B cell (primary cell): ENCODE data around the gene FTMT. TPM values are rescaled to one million over a fixed set of nuclear protein-coding genes. Genes with fewer than 3 reads are reported as not detected.

Experiments used
- ATAC-seq: fragments of 200-7000 bp; cut with Tn5 transposase; one replicate; pipeline ENCODE4 v1.10.0; 2021; ENCODE audit warnings: low read depth, mild to moderate bottlenecking, moderate number of reproducible peaks, moderate library complexity
- CTCF ChIA-PET: fragments of 350-600 bp; sonication (Branson Sonifier 250); formaldehyde crosslinking; loops from one replicate; lab custom pipeline; 2021; ENCODE audit warnings: antibody characterized with exemption, inconsistent platforms; lab: Charles Lee
- POLR2A ChIA-PET: fragments of 350-600 bp; sonication (Branson Sonifier 250); formaldehyde crosslinking; loops from one replicate; lab custom pipeline; 2021; ENCODE audit warnings: antibody characterized with exemption; lab: Charles Lee
- DNase-seq: peaks from one replicate; pipeline ENCODE4 v3.0.0; 2013
- H2AFZ ChIP-seq: 2 replicates; pipeline ENCODE4 v1.6.1; 2012; ENCODE audit warnings: mild to moderate bottlenecking, low read depth, low read length; ENCODE audit not compliant: insufficient read depth, poor library complexity, severe bottlenecking
- H3K27ac ChIP-seq, 2 donors: 1 replicate in 1 of 2; 2 replicates in 1 of 2; pipeline ENCODE4 v1.5.1; 2012 to 2013; ENCODE audit warnings: low read length in 2 of 2, mild to moderate bottlenecking in 2 of 2, moderate library complexity in 1 of 2
- H3K27me3 ChIP-seq, 4 experiments: fragments of 200-600 bp in 1 of 4; sonication (generic) in 1 of 4; replicated peaks in 1 of 4; 1 replicate in 2 of 4; 2 replicates in 2 of 4; pipeline versions ENCODE4 v1.6.1 to v1.7.0; 2013 to 2016; ENCODE audit warnings: low read length in 3 of 4, mild to moderate bottlenecking in 2 of 4, mixed read lengths in 1 of 4, moderate library complexity in 1 of 4; ENCODE audit not compliant: insufficient read depth in 4 of 4, control insufficient read depth in 3 of 4; ENCODE audit errors: control extremely low read depth in 1 of 4
- H3K36me3 ChIP-seq, 2 experiments: replicated peaks in 1 of 2; 1 replicate in 1 of 2; 2 replicates in 1 of 2; pipeline versions ENCODE4 v1.6.1 to v1.7.1; 2013; ENCODE audit warnings: low read length in 1 of 2; ENCODE audit not compliant: insufficient read depth in 2 of 2, control insufficient read depth in 1 of 2; ENCODE audit errors: control extremely low read depth in 1 of 2, extremely low read depth in 1 of 2
- H3K4me1 ChIP-seq, 2 donors: fragments of 200-600 bp in 1 of 2; sonication (generic) in 1 of 2; 1 replicate in 1 of 2; 2 replicates in 1 of 2; pipeline versions ENCODE4 v1.5.1 to v1.6.1; 2013 to 2017; ENCODE audit warnings: low read length in 2 of 2; ENCODE audit not compliant: control insufficient read depth in 2 of 2, insufficient read depth in 2 of 2
- H3K4me2 ChIP-seq: replicated peaks from 2 replicates; pipeline ENCODE3; 2012; ENCODE audit warnings: mild to moderate bottlenecking, low read depth, low read length; ENCODE audit not compliant: poor library complexity, severe bottlenecking
- H3K4me3 ChIP-seq, 5 experiments: fragments of 200-600 bp in 1 of 5; sonication (generic) in 1 of 5; 1 replicate in 3 of 5; 2 replicates in 2 of 5; pipeline versions ENCODE4 v1.5.1 to v1.7.0; 2011 to 2016; ENCODE audit warnings: low read length in 4 of 5, mild to moderate bottlenecking in 4 of 5, low read depth in 2 of 5, control low read depth in 1 of 5, moderate library complexity in 1 of 5; ENCODE audit not compliant: insufficient read depth in 1 of 5; ENCODE audit errors: control extremely low read depth in 1 of 5, extremely low read depth in 1 of 5
- H3K79me2 ChIP-seq: fragments of 200-600 bp; sonication (generic); one replicate; pipeline ENCODE4 v1.6.0; 2016; ENCODE audit warnings: low read length; ENCODE audit not compliant: control insufficient read depth, insufficient read depth
- H3K9ac ChIP-seq: fragments of 200-600 bp; sonication (generic); 2 replicates; pipeline ENCODE4 v1.6.1; 2017; ENCODE audit warnings: mild to moderate bottlenecking, low read length, moderate library complexity
- H3K9me3 ChIP-seq, 3 donors: one replicate each; pipeline versions ENCODE4 v1.6.1 to v1.7.1; 2013; ENCODE audit warnings: low read length in 2 of 3; ENCODE audit not compliant: control insufficient read depth in 2 of 3, insufficient read depth in 1 of 3; ENCODE audit errors: control extremely low read depth in 1 of 3
- H4K20me1 ChIP-seq: 2 replicates; pipeline ENCODE4 v1.6.0; 2012; ENCODE audit warnings: mild to moderate bottlenecking, low read length; ENCODE audit not compliant: insufficient read depth, control insufficient read depth, poor library complexity, severe bottlenecking
- H3K27ac Mint-ChIP-seq: one replicate; pipeline ENCODE4 v1.8.0; 2021; ENCODE audit warnings: mixed read lengths
- H3K27me3 Mint-ChIP-seq: one replicate; pipeline ENCODE4 v1.8.0; 2021; ENCODE audit warnings: mixed read lengths
- H3K4me1 Mint-ChIP-seq: one replicate; pipeline ENCODE4 v1.8.0; 2021; ENCODE audit warnings: mixed read lengths
- H3K4me3 Mint-ChIP-seq: one replicate; pipeline ENCODE4 v1.8.0; 2021; ENCODE audit warnings: mixed read lengths
- H3K9me3 Mint-ChIP-seq: one replicate; pipeline ENCODE4 v1.8.0; 2022; ENCODE audit warnings: mixed read lengths; ENCODE audit not compliant: insufficient read depth
- CTCF ChIP-seq: fragments of 200-600 bp; IDR thresholded peaks from one replicate; pipeline ENCODE4 v1.8.0; 2022; ENCODE audit warnings: antibody characterized with exemption, mild to moderate bottlenecking
- EZH2 ChIP-seq: IDR thresholded peaks from 2 replicates; pipeline ENCODE4 v1.6.1; 2012; ENCODE audit warnings: borderline replicate concordance, low read depth, mild to moderate bottlenecking, moderate library complexity, low read length; ENCODE audit not compliant: insufficient read depth, poor library complexity, severe bottlenecking
- WGBS: methylation state at CpG from one replicate; pipeline ENCODE4 v1.1.5; 2013; ENCODE audit warnings: missing lambda C conversion rate; ENCODE audit not compliant: insufficient coverage; 5-methylcytosine and 5-hydroxymethylcytosine counted together
- intact Hi-C: fragments of 100-400 bp; cut with micrococcal nuclease; formaldehyde crosslinking; loops from one replicate; pipeline ENCODE4 v1.10.0; 2022
- polyA plus RNA-seq: library from polyadenylated mRNA; depleted of rRNA; stranded (reverse); fragments of >200 nt; gene quantifications from 2 replicates; pipeline ENCODE4 v1.2.3, GENCODE V29; 2012
- total RNA-seq, 2 donors: library from RNA; stranded (reverse); fragments of 120-200 nt in 1 of 2; gene quantifications; 1 replicate in 1 of 2; 2 replicates in 1 of 2; pipeline versions ENCODE4 v1.2.3 to v1.2.4, GENCODE V29; 2013 to 2022

The FTMT gene
- total and polyA plus RNA-seq, 2 donors (not counting 1 experiment from before 2014, with no cell fraction given): not detected

- no peaks in the 10 kb centered on the region for H3K4me1 Mint-ChIP-seq
Observed at GRCh38 chr5:121819682-121820261, 31.9 kb upstream of the FTMT start.

GRCh38 chr5:121833617-121834016 is 18.1 kb upstream of the FTMT start:
- Histone ChIP-seq H3K79me2 (no peaks in the 10 kb centered on the region), H3K27me3 (no peaks in the 10 kb centered on the region), H3K4me3 (no peak overlapping the region), H3K27ac (no peak overlapping the region), H3K9me3 (peaks cover 0 to 6% (median 0%) of the 10 kb centered on the region in 3 donors), H2AFZ (no peak overlapping the region), H3K9ac (no peak overlapping the region), H3K4me1 (no peaks in the 10 kb centered on the region), H3K4me2 (no peak overlapping the region), H3K36me3 (no peaks in the 10 kb centered on the region), H4K20me1 (no peaks in the 10 kb centered on the region)
- Mint-ChIP-seq H3K4me1 (no peaks in the 10 kb centered on the region), H3K9me3 (no peaks in the 10 kb centered on the region), H3K27me3 (no peaks in the 10 kb centered on the region), H3K27ac (no peak overlapping the region), H3K4me3 (no peak overlapping the region)
- ChIA-PET CTCF (no interaction called here), POLR2A (no interaction called here)
- intact Hi-C loops: no loop called here
- ATAC-seq: no peak
- no peak for DNase-seq
- TF ChIP-seq CTCF (no peak), EZH2 (no peak)
- WGBS: no CpG with 5 or more reads among the region's 1 CpG

More at GRCh38 chr5:121819682-121820261, 31.9 kb upstream of the FTMT start:
- Histone ChIP-seq H3K27me3 (no peaks in the 10 kb centered on the region), H3K9me3 (no peaks in the 10 kb centered on the region), H3K79me2 (no peaks in the 10 kb centered on the region), H3K4me1 (no peaks in the 10 kb centered on the region), H3K9ac (no peak overlapping the region), H3K4me3 (no peak overlapping the region), H3K27ac (no peak overlapping the region), H3K4me2 (no peak overlapping the region), H4K20me1 (no peaks in the 10 kb centered on the region), H3K36me3 (no peaks in the 10 kb centered on the region), H2AFZ (no peak overlapping the region)
- no peak for TF ChIP-seq EZH2
- TF ChIP-seq CTCF: no peak
- POLR2A ChIA-PET: no interaction called here
- 97% methylated on average over 3 of the region's 5 CpGs for WGBS
- no peak overlapping the region for H3K27ac Mint-ChIP-seq
- no peak for DNase-seq
- no peaks in the 10 kb centered on the region for H3K27me3 Mint-ChIP-seq
- CTCF ChIA-PET: no interaction called here
- H3K4me3 Mint-ChIP-seq: no peak overlapping the region
- peaks cover 2% of the 10 kb centered on the region for H3K9me3 Mint-ChIP-seq
- intact Hi-C loops: no loop called here
- ATAC-seq: no peak
